ENCODE results near the gene FCGR2B.
A peak's percentile ranks its signal among the peaks of the same experiment; 100 is the strongest.
"Not testable (repeated sequence)": the region's sequence is repeated elsewhere in the genome, so short reads cannot be mapped to it uniquely, and the experiment has no call there.

DNA sequence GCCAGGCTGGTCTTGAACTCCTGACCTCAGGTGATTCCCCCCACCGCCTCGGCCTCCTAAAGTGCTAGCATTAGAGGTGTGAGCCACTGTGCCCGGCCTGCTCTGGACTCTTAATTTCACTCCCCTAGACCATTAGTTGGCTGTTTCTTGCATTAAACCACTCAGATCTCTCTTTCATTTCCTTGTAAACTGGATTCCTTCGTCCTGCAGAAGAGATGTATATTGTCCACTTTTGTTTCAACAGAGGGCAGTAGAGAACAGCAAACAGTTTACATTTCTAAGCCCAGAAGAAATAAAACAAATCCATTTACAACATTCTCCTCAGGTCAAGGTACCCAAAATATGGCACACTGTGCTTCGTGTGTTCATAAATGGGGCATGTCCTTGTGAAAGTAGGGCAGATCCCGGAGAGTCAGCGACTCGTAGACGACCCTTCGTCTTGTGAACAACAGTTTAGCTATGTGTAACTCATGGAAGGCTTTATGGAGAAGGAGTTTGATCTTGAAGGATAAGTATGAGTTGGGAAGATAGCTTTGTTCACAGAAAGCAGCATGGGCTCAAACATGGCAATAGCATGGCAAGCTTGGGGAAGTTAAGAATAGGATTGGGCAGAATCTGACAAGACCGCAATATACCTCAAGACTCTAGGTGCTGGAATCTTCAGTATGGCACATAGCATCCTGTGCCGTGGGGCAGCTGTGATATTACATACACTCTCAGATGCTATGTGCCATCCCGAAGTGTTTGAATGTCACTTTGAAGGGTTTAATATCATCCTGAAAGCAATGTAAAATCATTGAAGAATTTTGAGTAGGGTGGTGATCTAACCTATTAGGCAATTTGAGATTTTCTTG, 15.2 kb upstream of the FCGR2B start:
- TF ChIP-seq CTCF (IDR thresholded peaks at IDR 0.05) (peak; percentile 55), SMC3 (IDR thresholded peaks at IDR 0.05; ENCODE audit: low read depth, low read length) (peak; percentile 47), RAD21 (IDR thresholded peaks at IDR 0.05; ENCODE audit: low read length) (peak; percentile 58)
- not testable (repeated sequence) for TF ChIP-seq MAX (IDR thresholded peaks at IDR 0.05; ENCODE audit: low read depth); POLR2AphosphoS5 (IDR thresholded peaks at IDR 0.05; ENCODE audit: low read depth, low read length); MEF2A (IDR thresholded peaks at IDR 0.05; ENCODE audit: borderline replicate concordance, low read depth); RFX5 (IDR thresholded peaks at IDR 0.05; ENCODE audit: low read length); ELF1 (IDR thresholded peaks at IDR 0.05); SIN3A (IDR thresholded peaks at IDR 0.05; ENCODE audit: borderline replicate concordance, low read depth, low read length); EP300 (IDR thresholded peaks at IDR 0.05; ENCODE audit: borderline replicate concordance in 1 of 2, low read depth in 1 of 2, low read length in 1 of 2); YY1 (IDR thresholded peaks at IDR 0.05; ENCODE audit: low read depth)
- TF ChIP-seq, protein P1, sequence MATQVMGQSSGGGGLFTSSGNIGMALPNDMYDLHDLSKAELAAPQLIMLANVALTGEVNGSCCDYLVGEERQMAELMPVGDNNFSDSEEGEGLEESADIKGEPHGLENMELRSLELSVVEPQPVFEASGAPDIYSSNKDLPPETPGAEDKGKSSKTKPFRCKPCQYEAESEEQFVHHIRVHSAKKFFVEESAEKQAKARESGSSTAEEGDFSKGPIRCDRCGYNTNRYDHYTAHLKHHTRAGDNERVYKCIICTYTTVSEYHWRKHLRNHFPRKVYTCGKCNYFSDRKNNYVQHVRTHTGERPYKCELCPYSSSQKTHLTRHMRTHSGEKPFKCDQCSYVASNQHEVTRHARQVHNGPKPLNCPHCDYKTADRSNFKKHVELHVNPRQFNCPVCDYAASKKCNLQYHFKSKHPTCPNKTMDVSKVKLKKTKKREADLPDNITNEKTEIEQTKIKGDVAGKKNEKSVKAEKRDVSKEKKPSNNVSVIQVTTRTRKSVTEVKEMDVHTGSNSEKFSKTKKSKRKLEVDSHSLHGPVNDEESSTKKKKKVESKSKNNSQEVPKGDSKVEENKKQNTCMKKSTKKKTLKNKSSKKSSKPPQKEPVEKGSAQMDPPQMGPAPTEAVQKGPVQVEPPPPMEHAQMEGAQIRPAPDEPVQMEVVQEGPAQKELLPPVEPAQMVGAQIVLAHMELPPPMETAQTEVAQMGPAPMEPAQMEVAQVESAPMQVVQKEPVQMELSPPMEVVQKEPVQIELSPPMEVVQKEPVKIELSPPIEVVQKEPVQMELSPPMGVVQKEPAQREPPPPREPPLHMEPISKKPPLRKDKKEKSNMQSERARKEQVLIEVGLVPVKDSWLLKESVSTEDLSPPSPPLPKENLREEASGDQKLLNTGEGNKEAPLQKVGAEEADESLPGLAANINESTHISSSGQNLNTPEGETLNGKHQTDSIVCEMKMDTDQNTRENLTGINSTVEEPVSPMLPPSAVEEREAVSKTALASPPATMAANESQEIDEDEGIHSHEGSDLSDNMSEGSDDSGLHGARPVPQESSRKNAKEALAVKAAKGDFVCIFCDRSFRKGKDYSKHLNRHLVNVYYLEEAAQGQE (IDR thresholded peaks at IDR 0.05; ENCODE audit: low read depth, low read length), result not testable (repeated sequence)

Data from SK-N-SH (cell line).